AG09309 (cell line): ENCODE data around the gene MYH6.

Experiments
- DNase-seq: peaks from one replicate; pipeline ENCODE4 v3.0.0-alpha.2; 2010; ENCODE audit warnings: low read depth
- H3K4me3 ChIP-seq: 2 replicates; pipeline ENCODE4 v1.5.1; 2011; ENCODE audit warnings: mild to moderate bottlenecking, low read depth, low read length, moderate library complexity; ENCODE audit not compliant: control insufficient read depth
- TF ChIP-seq, protein P1 (sequence below): IDR thresholded peaks from 2 replicates; pipeline ENCODE4 v1.5.1; 2011; ENCODE audit warnings: mild to moderate bottlenecking, low read depth, low read length, inconsistent platforms; ENCODE audit not compliant: insufficient read depth, control insufficient read depth; ENCODE audit errors: missing control alignments

The MYH6 gene

DNA sequence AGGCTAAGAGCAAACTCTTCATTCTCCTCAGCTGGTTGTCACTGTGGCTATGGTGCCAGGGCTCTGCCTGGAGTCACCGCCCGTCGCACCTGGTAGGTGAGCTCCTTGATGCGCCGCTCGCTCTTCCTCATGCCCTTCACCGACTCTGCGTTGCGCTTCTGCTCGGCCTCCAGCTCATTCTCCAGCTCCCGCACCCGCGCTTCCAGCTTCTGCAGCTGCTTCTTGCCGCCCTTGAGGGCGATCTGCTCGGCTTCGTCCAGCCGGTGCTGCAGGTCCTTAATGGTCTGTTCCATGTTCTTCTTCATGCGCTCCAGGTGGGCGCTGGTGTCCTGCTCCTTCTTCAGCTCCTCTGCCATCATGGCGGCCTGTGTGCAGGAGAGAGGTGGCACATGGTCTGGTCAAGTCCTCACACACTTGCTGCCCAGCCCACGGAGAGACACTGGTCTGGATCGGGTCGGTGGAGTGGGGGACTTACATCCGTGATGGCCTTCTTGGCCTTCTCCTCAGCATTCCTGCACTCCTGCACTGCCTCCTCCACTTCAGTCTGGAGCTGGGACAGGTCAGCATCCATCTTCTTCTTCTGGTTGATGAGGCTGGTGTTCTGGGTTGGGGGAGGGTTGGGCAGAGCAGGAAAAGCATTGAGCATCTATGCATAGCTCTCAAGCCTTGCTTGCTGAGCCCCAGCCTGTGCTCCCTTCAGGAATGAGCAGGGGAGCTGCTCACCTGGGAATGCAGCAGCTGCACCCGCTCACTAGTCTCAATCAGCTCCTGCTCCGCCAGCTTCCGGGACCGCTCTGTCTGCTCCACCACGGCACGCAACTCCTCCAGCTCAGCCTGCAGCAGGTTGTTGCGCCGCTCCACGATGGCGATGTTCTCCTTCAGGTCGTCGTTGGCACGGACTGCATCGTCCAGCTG is 7.1 kb upstream of the MYH6 start:
- H3K4me3 ChIP-seq: no peak overlapping the region
- TF ChIP-seq, protein P1, sequence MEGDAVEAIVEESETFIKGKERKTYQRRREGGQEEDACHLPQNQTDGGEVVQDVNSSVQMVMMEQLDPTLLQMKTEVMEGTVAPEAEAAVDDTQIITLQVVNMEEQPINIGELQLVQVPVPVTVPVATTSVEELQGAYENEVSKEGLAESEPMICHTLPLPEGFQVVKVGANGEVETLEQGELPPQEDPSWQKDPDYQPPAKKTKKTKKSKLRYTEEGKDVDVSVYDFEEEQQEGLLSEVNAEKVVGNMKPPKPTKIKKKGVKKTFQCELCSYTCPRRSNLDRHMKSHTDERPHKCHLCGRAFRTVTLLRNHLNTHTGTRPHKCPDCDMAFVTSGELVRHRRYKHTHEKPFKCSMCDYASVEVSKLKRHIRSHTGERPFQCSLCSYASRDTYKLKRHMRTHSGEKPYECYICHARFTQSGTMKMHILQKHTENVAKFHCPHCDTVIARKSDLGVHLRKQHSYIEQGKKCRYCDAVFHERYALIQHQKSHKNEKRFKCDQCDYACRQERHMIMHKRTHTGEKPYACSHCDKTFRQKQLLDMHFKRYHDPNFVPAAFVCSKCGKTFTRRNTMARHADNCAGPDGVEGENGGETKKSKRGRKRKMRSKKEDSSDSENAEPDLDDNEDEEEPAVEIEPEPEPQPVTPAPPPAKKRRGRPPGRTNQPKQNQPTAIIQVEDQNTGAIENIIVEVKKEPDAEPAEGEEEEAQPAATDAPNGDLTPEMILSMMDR: no peak
- no peak for DNase-seq

DNA sequence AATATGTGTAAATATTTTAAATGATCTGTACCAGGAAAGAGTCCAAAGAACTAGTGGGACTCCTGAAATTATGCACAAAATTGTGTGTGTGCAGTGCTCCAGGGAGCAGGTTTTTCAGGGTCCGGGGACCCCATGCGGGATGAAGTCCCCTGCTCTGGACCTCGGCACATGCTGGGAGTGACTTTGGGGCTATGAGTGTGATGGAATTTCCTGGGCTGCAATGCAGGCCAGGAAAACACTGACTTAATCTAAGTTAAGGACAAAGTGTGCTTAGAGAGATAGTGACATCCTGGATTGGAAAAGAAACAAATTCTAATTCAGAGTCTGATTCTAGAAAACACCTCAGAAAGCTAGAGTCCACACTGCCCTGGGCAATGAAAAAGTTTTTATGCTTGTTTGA is 6.2 kb upstream of the MYH6 start:
- TF ChIP-seq, protein P1: no peak
- no peak for DNase-seq
- H3K4me3 ChIP-seq: no peak overlapping the region

DNA sequence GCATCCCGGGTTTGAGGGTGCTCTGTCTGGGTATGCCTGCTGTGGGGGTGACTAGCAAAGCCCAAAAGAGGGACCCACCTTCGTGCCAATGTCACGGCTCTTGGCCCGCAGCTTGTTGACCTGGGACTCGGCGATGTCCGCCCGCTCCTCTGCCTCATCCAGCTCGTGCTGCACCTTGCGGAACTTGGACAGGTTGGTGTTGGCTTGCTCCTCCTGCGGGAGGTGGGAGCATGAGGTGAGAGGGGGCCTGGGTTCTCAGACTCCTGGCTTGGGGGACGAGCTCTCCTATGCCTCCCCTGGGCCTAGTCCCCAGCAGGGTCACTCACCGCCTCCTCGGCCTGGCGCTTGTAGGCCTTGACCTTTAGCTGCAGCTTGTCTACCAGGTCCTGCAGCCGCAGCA is 5.6 kb upstream of the MYH6 start:
- TF ChIP-seq, protein P1: no peak
- no peak for DNase-seq
- H3K4me3 ChIP-seq: no peak overlapping the region

DNA sequence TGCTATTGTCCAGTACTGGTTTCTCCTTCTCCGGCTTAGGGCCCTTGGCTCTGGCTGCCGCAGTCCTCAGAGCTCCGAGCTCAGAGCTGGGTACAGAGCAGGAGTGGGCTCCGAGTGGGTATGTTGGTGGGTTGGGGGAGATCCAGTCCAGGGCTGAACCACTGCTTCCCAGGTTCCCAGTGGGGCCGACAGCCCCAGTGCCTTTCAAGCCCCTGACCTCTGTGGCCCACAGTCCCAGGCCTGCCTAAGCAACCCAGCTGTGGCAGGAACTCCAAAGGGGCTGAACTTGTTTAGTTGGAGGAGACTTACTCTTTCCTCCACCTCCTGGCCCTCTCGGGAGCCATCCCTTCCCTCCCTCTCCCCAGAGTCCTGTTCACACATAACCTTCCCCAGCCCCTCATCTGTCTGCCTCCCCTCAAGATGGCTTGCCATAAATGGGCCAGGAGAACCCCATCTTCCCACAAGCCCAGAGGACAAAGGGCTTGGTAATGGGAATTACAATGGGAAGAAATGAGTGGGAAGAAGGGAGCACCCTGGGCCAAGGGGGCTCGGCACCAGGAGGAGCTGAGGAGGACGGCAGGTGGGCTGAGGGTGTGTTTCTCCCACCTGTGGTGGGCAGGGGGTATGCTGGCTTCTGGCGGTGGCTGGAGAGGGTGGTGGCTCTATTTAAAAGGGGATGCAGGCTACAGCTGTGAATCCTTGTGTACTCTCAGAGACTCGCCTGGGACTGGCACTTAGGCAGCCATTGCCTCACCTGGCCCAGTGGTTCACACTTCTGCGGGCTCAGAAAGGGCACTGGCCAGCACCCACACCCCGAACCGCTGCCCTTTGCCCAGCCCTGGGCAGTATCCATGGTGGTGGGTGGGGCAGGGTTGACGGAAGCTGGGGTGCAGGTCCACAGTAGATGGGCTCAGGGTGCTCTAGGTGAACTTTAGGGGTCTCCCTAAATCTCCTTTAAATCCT is 3.8 kb upstream of the MYH6 start:
- no peak for DNase-seq
- TF ChIP-seq, protein P1: no peak
- H3K4me3 ChIP-seq: no peak overlapping the region

DNA sequence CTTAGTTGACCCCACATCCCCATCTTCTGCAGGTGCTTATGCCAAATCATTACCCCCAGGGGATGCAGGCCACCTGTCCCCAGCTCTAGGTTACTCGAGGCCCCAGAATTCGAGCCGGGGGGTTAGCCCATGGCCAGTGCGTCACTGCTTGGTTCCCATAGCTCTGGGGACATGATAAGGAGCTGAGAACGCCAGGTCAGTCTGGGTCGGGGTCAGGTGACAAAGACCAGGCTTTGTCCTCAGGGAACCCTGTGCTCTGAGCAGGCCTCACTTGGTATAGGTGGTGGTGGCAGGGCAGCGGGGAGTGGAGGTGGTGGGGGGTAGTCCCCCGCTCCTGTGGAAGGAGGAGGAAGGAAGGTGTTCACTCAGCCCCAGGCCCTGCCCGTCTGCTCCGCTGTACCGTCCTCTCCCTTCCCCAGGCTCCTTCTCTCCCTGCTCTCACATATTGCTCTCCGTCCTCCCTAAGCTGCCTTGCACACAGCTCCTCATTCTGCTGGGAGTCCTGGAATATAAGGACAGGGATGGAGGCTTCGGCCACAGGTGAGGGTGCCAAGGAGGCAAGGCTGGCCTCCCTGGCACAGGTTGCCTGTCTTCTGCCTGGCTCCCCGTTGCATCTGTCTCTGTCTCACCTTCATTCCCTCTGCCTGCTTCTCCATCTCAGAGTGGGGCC is 2.0 kb upstream of the MYH6 start:
- no peak overlapping the region for H3K4me3 ChIP-seq
- no peak for DNase-seq
- TF ChIP-seq, protein P1: no peak

DNA sequence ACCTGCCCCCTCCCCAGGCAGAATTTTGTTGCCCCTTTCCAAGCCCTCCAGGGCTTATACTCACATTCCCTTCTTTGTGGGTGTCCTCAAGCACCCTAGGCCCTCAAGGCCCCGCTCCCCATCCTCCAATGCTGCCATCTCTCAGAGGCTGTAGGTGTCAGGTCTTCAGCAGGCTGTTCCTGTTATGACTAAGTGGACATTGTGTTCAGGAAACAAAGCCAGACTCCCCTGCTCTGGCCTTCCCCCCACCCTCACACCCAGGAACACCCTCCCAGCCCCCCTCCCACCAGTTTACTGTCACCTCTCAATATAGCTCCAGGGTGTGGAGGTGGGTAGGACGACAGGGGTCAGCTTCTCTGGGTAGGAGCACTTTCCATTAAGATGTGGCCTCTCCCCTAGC is 1.4 kb upstream of the MYH6 start:
- no peak overlapping the region for H3K4me3 ChIP-seq
- no peak for DNase-seq
- TF ChIP-seq, protein P1: no peak
